ENCODE results near the gene SFXN1.

The SFXN1 gene

GRCh38 chr5:175573493-175574269 is 95.3 kb downstream of the SFXN1 start:
- no peak for DNase-seq (ENCODE audit: low read depth in 3 of 3)

- DNase-seq (ENCODE audit: low read depth in 3 of 3), result no peak
These were observed 96.9 kb downstream of the SFXN1 start for GRCh38 chr5:175575301-175575700.

- no peak for DNase-seq (ENCODE audit: low read depth in 3 of 3)
These were observed 97.7 kb downstream of the SFXN1 start for GRCh38 chr5:175576096-175576495.

GRCh38 chr5:175576591-175576990 is 98.2 kb downstream of the SFXN1 start:
- no peak for DNase-seq (ENCODE audit: low read depth in 3 of 3)
